ENCODE results near the gene VRK1.

Gene VRK1

GRCh38 chr14:96889091-96889490 is 91.9 kb downstream of the VRK1 start:
- no peaks in the 10 kb centered on the region for H3K4me1 ChIP-seq (ENCODE audit: control insufficient read depth, insufficient read depth, low read length)
- H3K4me2 ChIP-seq (ENCODE audit: low read length), result no peak overlapping the region
- no peak overlapping the region for H3K9ac ChIP-seq (ENCODE audit: low read depth, low read length)
- H3K36me3 ChIP-seq (ENCODE audit: insufficient read depth, low read length), result no peaks in the 10 kb centered on the region
- no peaks in the 10 kb centered on the region for H3K9me3 ChIP-seq (replicated peaks; ENCODE audit: low read length)
- no peaks in the 10 kb centered on the region for H3K27me3 ChIP-seq (ENCODE audit: control insufficient read depth, insufficient read depth, low read length)
- no peak overlapping the region for H3K4me3 ChIP-seq (ENCODE audit: low read length)

GRCh38 chr14:96893966-96894622 is 96.9 kb downstream of the VRK1 start:
- no peak overlapping the region for H3K4me3 ChIP-seq (ENCODE audit: low read length)
- H3K4me2 ChIP-seq (ENCODE audit: low read length), result no peak overlapping the region
- H3K4me1 ChIP-seq (ENCODE audit: control insufficient read depth, insufficient read depth, low read length), result no peaks in the 10 kb centered on the region
- no peak overlapping the region for H3K9ac ChIP-seq (ENCODE audit: low read depth, low read length)
- H3K27me3 ChIP-seq (ENCODE audit: control insufficient read depth, insufficient read depth, low read length), result no peaks in the 10 kb centered on the region
- no peaks in the 10 kb centered on the region for H3K36me3 ChIP-seq (ENCODE audit: insufficient read depth, low read length)
- H3K9me3 ChIP-seq (replicated peaks; ENCODE audit: low read length), result no peaks in the 10 kb centered on the region

GRCh38 chr14:96894966-96895365 is 97.8 kb downstream of the VRK1 start:
- Histone ChIP-seq H3K4me1 (ENCODE audit: control insufficient read depth, insufficient read depth, low read length) (no peaks in the 10 kb centered on the region), H3K4me2 (ENCODE audit: low read length) (no peak overlapping the region), H3K9me3 (replicated peaks; ENCODE audit: low read length) (no peaks in the 10 kb centered on the region)

GRCh38 chr14:96895658-96896271 is 98.6 kb downstream of the VRK1 start:
- Histone ChIP-seq H3K27me3 (ENCODE audit: control insufficient read depth, insufficient read depth, low read length) (no peaks in the 10 kb centered on the region), H3K9ac (ENCODE audit: low read depth, low read length) (no peak overlapping the region), H3K4me1 (ENCODE audit: control insufficient read depth, insufficient read depth, low read length) (no peaks in the 10 kb centered on the region), H3K4me3 (ENCODE audit: low read length) (no peak overlapping the region), H3K9me3 (replicated peaks; ENCODE audit: low read length) (no peaks in the 10 kb centered on the region), H3K36me3 (ENCODE audit: insufficient read depth, low read length) (no peaks in the 10 kb centered on the region), H3K4me2 (ENCODE audit: low read length) (no peak overlapping the region)

More at GRCh38 chr14:96894966-96895365, 97.8 kb downstream of the VRK1 start:
- H3K27me3 ChIP-seq (ENCODE audit: control insufficient read depth, insufficient read depth, low read length), result no peaks in the 10 kb centered on the region
- H3K4me3 ChIP-seq (ENCODE audit: low read length), result no peak overlapping the region
- H3K36me3 ChIP-seq (ENCODE audit: insufficient read depth, low read length), result no peaks in the 10 kb centered on the region
- H3K9ac ChIP-seq (ENCODE audit: low read depth, low read length), result no peak overlapping the region

- no peak overlapping the region for H3K4me3 ChIP-seq (ENCODE audit: low read length)
- no peaks in the 10 kb centered on the region for H3K9me3 ChIP-seq (replicated peaks; ENCODE audit: low read length)
- H3K4me2 ChIP-seq (ENCODE audit: low read length), result no peak overlapping the region
- H3K27me3 ChIP-seq (ENCODE audit: control insufficient read depth, insufficient read depth, low read length), result no peaks in the 10 kb centered on the region
- H3K4me1 ChIP-seq (ENCODE audit: control insufficient read depth, insufficient read depth, low read length), result no peaks in the 10 kb centered on the region
- H3K36me3 ChIP-seq (ENCODE audit: insufficient read depth, low read length), result no peaks in the 10 kb centered on the region
- no peak overlapping the region for H3K9ac ChIP-seq (ENCODE audit: low read depth, low read length)
Observed at GRCh38 chr14:96897184-96897583, 100.0 kb downstream of the VRK1 start.

- Histone ChIP-seq H3K36me3 (ENCODE audit: insufficient read depth, low read length) (no peaks in the 10 kb centered on the region), H3K4me1 (ENCODE audit: control insufficient read depth, insufficient read depth, low read length) (no peaks in the 10 kb centered on the region)
Observed at GRCh38 chr14:96901227-96901626, 104.0 kb downstream of the VRK1 start.

GRCh38 chr14:96902004-96902403 is 104.8 kb downstream of the VRK1 start:
- Histone ChIP-seq H3K4me2 (ENCODE audit: low read length) (no peak overlapping the region), H3K36me3 (ENCODE audit: insufficient read depth, low read length) (no peaks in the 10 kb centered on the region), H3K9ac (ENCODE audit: low read depth, low read length) (no peak overlapping the region), H3K9me3 (replicated peaks; ENCODE audit: low read length) (no peaks in the 10 kb centered on the region), H3K4me1 (ENCODE audit: control insufficient read depth, insufficient read depth, low read length) (no peaks in the 10 kb centered on the region), H3K4me3 (ENCODE audit: low read length) (no peak overlapping the region), H3K27me3 (ENCODE audit: control insufficient read depth, insufficient read depth, low read length) (no peaks in the 10 kb centered on the region)

More at GRCh38 chr14:96901227-96901626, 104.0 kb downstream of the VRK1 start:
- Histone ChIP-seq H3K9me3 (replicated peaks; ENCODE audit: low read length) (no peaks in the 10 kb centered on the region), H3K9ac (ENCODE audit: low read depth, low read length) (no peak overlapping the region), H3K4me2 (ENCODE audit: low read length) (no peak overlapping the region), H3K4me3 (ENCODE audit: low read length) (no peak overlapping the region), H3K27me3 (ENCODE audit: control insufficient read depth, insufficient read depth, low read length) (no peaks in the 10 kb centered on the region)

- Histone ChIP-seq H3K36me3 (ENCODE audit: insufficient read depth, low read length) (no peaks in the 10 kb centered on the region), H3K9ac (ENCODE audit: low read depth, low read length) (no peak overlapping the region), H3K27me3 (ENCODE audit: control insufficient read depth, insufficient read depth, low read length) (no peaks in the 10 kb centered on the region), H3K4me1 (ENCODE audit: control insufficient read depth, insufficient read depth, low read length) (no peaks in the 10 kb centered on the region), H3K4me2 (ENCODE audit: low read length) (no peak overlapping the region), H3K4me3 (ENCODE audit: low read length) (no peak overlapping the region), H3K9me3 (replicated peaks; ENCODE audit: low read length) (no peaks in the 10 kb centered on the region)
Observed at GRCh38 chr14:96903444-96904023, 106.4 kb downstream of the VRK1 start.

GRCh38 chr14:96904201-96904600 is 107.0 kb downstream of the VRK1 start:
- Histone ChIP-seq H3K4me3 (ENCODE audit: low read length) (no peak overlapping the region), H3K27me3 (ENCODE audit: control insufficient read depth, insufficient read depth, low read length) (no peaks in the 10 kb centered on the region), H3K9me3 (replicated peaks; ENCODE audit: low read length) (no peaks in the 10 kb centered on the region), H3K9ac (ENCODE audit: low read depth, low read length) (no peak overlapping the region), H3K4me1 (ENCODE audit: control insufficient read depth, insufficient read depth, low read length) (no peaks in the 10 kb centered on the region), H3K4me2 (ENCODE audit: low read length) (no peak overlapping the region), H3K36me3 (ENCODE audit: insufficient read depth, low read length) (no peaks in the 10 kb centered on the region)

- H3K4me3 ChIP-seq (ENCODE audit: low read length), result no peak overlapping the region
- H3K9ac ChIP-seq (ENCODE audit: low read depth, low read length), result no peak overlapping the region
- H3K9me3 ChIP-seq (replicated peaks; ENCODE audit: low read length), result peaks cover 2% of the 10 kb centered on the region
- no peak overlapping the region for H3K4me2 ChIP-seq (ENCODE audit: low read length)
- H3K36me3 ChIP-seq (ENCODE audit: insufficient read depth, low read length), result no peaks in the 10 kb centered on the region
- no peaks in the 10 kb centered on the region for H3K4me1 ChIP-seq (ENCODE audit: control insufficient read depth, insufficient read depth, low read length)
- H3K27me3 ChIP-seq (ENCODE audit: control insufficient read depth, insufficient read depth, low read length), result no peaks in the 10 kb centered on the region
Observed at GRCh38 chr14:96905065-96905464, 107.9 kb downstream of the VRK1 start.

- H3K9me3 ChIP-seq (replicated peaks; ENCODE audit: low read length), result peaks cover 2% of the 10 kb centered on the region
- no peaks in the 10 kb centered on the region for H3K36me3 ChIP-seq (ENCODE audit: insufficient read depth, low read length)
- H3K9ac ChIP-seq (ENCODE audit: low read depth, low read length), result no peak overlapping the region
- H3K4me2 ChIP-seq (ENCODE audit: low read length), result no peak overlapping the region
- H3K27me3 ChIP-seq (ENCODE audit: control insufficient read depth, insufficient read depth, low read length), result no peaks in the 10 kb centered on the region
- no peaks in the 10 kb centered on the region for H3K4me1 ChIP-seq (ENCODE audit: control insufficient read depth, insufficient read depth, low read length)
- H3K4me3 ChIP-seq (ENCODE audit: low read length), result no peak overlapping the region
Observed at GRCh38 chr14:96905825-96906224, 108.6 kb downstream of the VRK1 start.

GRCh38 chr14:96906434-96906833 is 109.3 kb downstream of the VRK1 start:
- H3K4me2 ChIP-seq (ENCODE audit: low read length), result no peak overlapping the region
- H3K9ac ChIP-seq (ENCODE audit: low read depth, low read length), result no peak overlapping the region
- no peaks in the 10 kb centered on the region for H3K27me3 ChIP-seq (ENCODE audit: control insufficient read depth, insufficient read depth, low read length)
- H3K9me3 ChIP-seq (replicated peaks; ENCODE audit: low read length), result peaks cover 2% of the 10 kb centered on the region
- no peaks in the 10 kb centered on the region for H3K36me3 ChIP-seq (ENCODE audit: insufficient read depth, low read length)
- no peaks in the 10 kb centered on the region for H3K4me1 ChIP-seq (ENCODE audit: control insufficient read depth, insufficient read depth, low read length)
- no peak overlapping the region for H3K4me3 ChIP-seq (ENCODE audit: low read length)

All from skeletal muscle satellite cell (primary cell).